ENCODE results near the gene KCTD17. TPM values are rescaled to one million over a fixed set of nuclear protein-coding genes. Genes with fewer than 3 reads are reported as not detected.

Gene KCTD17
- polyA plus RNA-seq, 3 donors, result 8.4 to 40.0 (median 9.0) TPM

GRCh38 chr22:37014835-37015586 lies 36.5 kb upstream of the KCTD17 start:
- Histone ChIP-seq H3K9ac (ENCODE audit: insufficient read depth, low read length, poor library complexity, severe bottlenecking) (no peak overlapping the region), H3K79me2 (ENCODE audit: insufficient read depth, low read length) (peaks cover 16% of the 10 kb centered on the region)

GRCh38 chr22:37015587-37015878 lies 36.0 kb upstream of the KCTD17 start:
- intact Hi-C loops (cut with micrococcal nuclease), result no loop called here
- no peak overlapping the region for H3K4me2 ChIP-seq (replicated peaks; ENCODE audit: extremely low read depth, low read length, poor library complexity, severe bottlenecking)
- H3K4me3 ChIP-seq (replicated peaks in 1 of 3; ENCODE audit: low read depth in 2 of 3, low read length in 3 of 3), result no peak overlapping the region

More at GRCh38 chr22:37014835-37015586, 36.5 kb upstream of the KCTD17 start:
- H4K20me1 ChIP-seq (ENCODE audit: insufficient read depth, low read length), result peaks cover 20% of the 10 kb centered on the region
- intact Hi-C loops (cut with micrococcal nuclease), result no loop called here
- Mint-ChIP-seq H3K4me3 (no peak overlapping the region), H3K4me1 (peaks cover 24% of the 10 kb centered on the region), H3K36me3 (peaks cover 11 to 18% of the 10 kb centered on the region in 2 donors), H3K9me3 (peaks cover 0 to 2% (median 0%) of the 10 kb centered on the region in 7 donors), H3K27ac (no peak overlapping the region), H3K27me3 (ENCODE audit: low read depth in 3 of 3) (peaks cover 0 to 4% (median 1%) of the 10 kb centered on the region in 3 donors)
- peaks cover 13 to 21% of the 10 kb centered on the region in 2 donors for H3K4me1 ChIP-seq (ENCODE audit: control insufficient read depth in 1 of 2, insufficient read depth in 2 of 2, low read length in 2 of 2)
- WGBS (ENCODE audit: insufficient coverage), result 89% methylated on average over 6 of the region's 12 CpGs
- no peak overlapping the region for H3K4me2 ChIP-seq (replicated peaks; ENCODE audit: extremely low read depth, low read length, poor library complexity, severe bottlenecking)
- no peak for DNase-seq
- H3K4me3 ChIP-seq (replicated peaks in 1 of 3; ENCODE audit: low read depth in 2 of 3, low read length in 3 of 3), result no peak overlapping the region
- no peak overlapping the region for H3K27ac ChIP-seq (ENCODE audit: low read depth in 1 of 2, low read length in 2 of 2)
- peaks cover 0 to 9% of the 10 kb centered on the region in 2 donors for H3K36me3 ChIP-seq (replicated peaks in 1 of 2; ENCODE audit: control insufficient read depth in 1 of 2, insufficient read depth in 2 of 2, low read length in 2 of 2)
- no peaks in the 10 kb centered on the region for H3K9me3 ChIP-seq (replicated peaks in 1 of 2; ENCODE audit: control insufficient read depth in 1 of 2, insufficient read depth in 1 of 2, low read length in 2 of 2)
- H2AFZ ChIP-seq (ENCODE audit: insufficient read depth, low read depth, low read length, poor library complexity, severe bottlenecking), result no peak overlapping the region
- H3K27me3 ChIP-seq (ENCODE audit: control insufficient read depth in 2 of 2, insufficient read depth in 2 of 2, low read length in 2 of 2), result no peaks in the 10 kb centered on the region
- TF ChIP-seq CTCF (IDR thresholded peaks at IDR 0.05), result no peak

More at GRCh38 chr22:37015587-37015878, 36.0 kb upstream of the KCTD17 start:
- peaks cover 0 to 1% (median 1%) of the 10 kb centered on the region in 3 donors for H3K27me3 Mint-ChIP-seq (ENCODE audit: low read depth in 3 of 3)
- Histone ChIP-seq H3K9ac (ENCODE audit: insufficient read depth, low read length, poor library complexity, severe bottlenecking) (no peak overlapping the region), H3K27me3 (ENCODE audit: control insufficient read depth in 2 of 2, insufficient read depth in 2 of 2, low read length in 2 of 2) (no peaks in the 10 kb centered on the region), H3K4me1 (ENCODE audit: control insufficient read depth in 1 of 2, insufficient read depth in 2 of 2, low read length in 2 of 2) (peaks cover 18 to 26% of the 10 kb centered on the region in 2 donors), H3K36me3 (replicated peaks in 1 of 2; ENCODE audit: control insufficient read depth in 1 of 2, insufficient read depth in 2 of 2, low read length in 2 of 2) (peaks cover 0 to 9% of the 10 kb centered on the region in 2 donors), H3K9me3 (replicated peaks in 1 of 2; ENCODE audit: control insufficient read depth in 1 of 2, insufficient read depth in 1 of 2, low read length in 2 of 2) (no peaks in the 10 kb centered on the region), H3K79me2 (ENCODE audit: insufficient read depth, low read length) (peaks cover 21% of the 10 kb centered on the region), H3K27ac (ENCODE audit: low read depth in 1 of 2, low read length in 2 of 2) (no peak overlapping the region), H4K20me1 (ENCODE audit: insufficient read depth, low read length) (peaks cover 20% of the 10 kb centered on the region), H2AFZ (ENCODE audit: insufficient read depth, low read depth, low read length, poor library complexity, severe bottlenecking) (no peak overlapping the region)
- peaks cover 29% of the 10 kb centered on the region for H3K4me1 Mint-ChIP-seq
- no peak for DNase-seq
- TF ChIP-seq CTCF (IDR thresholded peaks at IDR 0.05), result no peak
- H3K9me3 Mint-ChIP-seq, result peaks cover 0 to 2% (median 0%) of the 10 kb centered on the region in 7 donors
- no peak overlapping the region for H3K27ac Mint-ChIP-seq
- H3K36me3 Mint-ChIP-seq, result peaks cover 11 to 18% of the 10 kb centered on the region in 2 donors
- 84% methylated on average over 2 of the region's 4 CpGs for WGBS (ENCODE audit: insufficient coverage)
- H3K4me3 Mint-ChIP-seq, result no peak overlapping the region
